Measurements from ENCODE around the gene BNIP2.

The BNIP2 gene

GRCh38 chr15:59668556-59668955 is 20.6 kb downstream of the BNIP2 start (continued):
- TF ChIP-seq ZNF518A (tag by site-specific recombination; conservative IDR thresholded peaks at IDR 0.05; ENCODE audit: low read depth): no peak
- TF ChIP-seq ZSCAN18 (tag by site-specific recombination; IDR thresholded peaks at IDR 0.05): no peak
- TF ChIP-seq ZNF133 (tag by site-specific recombination; IDR thresholded peaks at IDR 0.05): no peak
- TF ChIP-seq SP7 (tag by site-specific recombination; IDR thresholded peaks at IDR 0.05): no peak
- TF ChIP-seq OSR2 (tag by site-specific recombination; IDR thresholded peaks at IDR 0.05): no peak
- TF ChIP-seq ZNF132 (tag by site-specific recombination; IDR thresholded peaks at IDR 0.05; ENCODE audit: borderline replicate concordance): no peak
- TF ChIP-seq ZNF174 (tag by site-specific recombination; IDR thresholded peaks at IDR 0.05): no peak
- TF ChIP-seq ZNF398 (tag by site-specific recombination; IDR thresholded peaks at IDR 0.05): no peak
- no peak for TF ChIP-seq ZNF155 (tag by site-specific recombination; IDR thresholded peaks at IDR 0.05)

- H3K9me3 ChIP-seq (ENCODE audit: control insufficient read depth, insufficient read depth, low read depth, low read length): no peaks in the 10 kb centered on the region
- no peak overlapping the region for H3K4me3 ChIP-seq (ENCODE audit: low read depth, low read length)
- H3K4me1 ChIP-seq (ENCODE audit: control insufficient read depth, insufficient read depth, low read length): no peaks in the 10 kb centered on the region
- peaks cover 17 to 45% of the 10 kb centered on the region in 2 experiments for H3K36me3 ChIP-seq (ENCODE audit: control insufficient read depth in 2 of 2, insufficient read depth in 1 of 2, low read length in 2 of 2)
- ChIA-PET POLR2A (no interaction called here), CTCF (interaction anchor here (0.7 kb wide), 1 partner anchor 9 kb away, joined by 4 read pairs; no protein-coding TSS in a partner anchor)
- no peak overlapping the region for H3K27ac ChIP-seq (ENCODE audit: extremely low read depth, low read depth, low read length)
- TF ChIP-seq ZNF169 (tag by site-specific recombination; IDR thresholded peaks at IDR 0.05) (no peak), ZNF404 (tag by site-specific recombination; IDR thresholded peaks at IDR 0.05) (no peak), BCL11B (tag by site-specific recombination; IDR thresholded peaks at IDR 0.05; ENCODE audit: low read depth) (no peak), ZBTB48 (tag by site-specific recombination; IDR thresholded peaks at IDR 0.05) (no peak), ZNF157 (tag by site-specific recombination; IDR thresholded peaks at IDR 0.05) (no peak), ZNF362 (tag by site-specific recombination; IDR thresholded peaks at IDR 0.05) (no peak), SCRT1 (tag by site-specific recombination; IDR thresholded peaks at IDR 0.05; ENCODE audit: borderline replicate concordance) (no peak), YY2 (tag by site-specific recombination; IDR thresholded peaks at IDR 0.05) (no peak), ZNF585B (tag by site-specific recombination; IDR thresholded peaks at IDR 0.05) (no peak), ZFP41 (tag by site-specific recombination; IDR thresholded peaks at IDR 0.05; ENCODE audit: borderline replicate concordance) (no peak), ZBTB6 (tag by site-specific recombination; IDR thresholded peaks at IDR 0.05) (no peak), ZNF660 (tag by site-specific recombination; IDR thresholded peaks at IDR 0.05) (no peak), FEZF1 (tag by site-specific recombination; IDR thresholded peaks at IDR 0.05) (no peak), PATZ1 (tag by site-specific recombination; IDR thresholded peaks at IDR 0.05) (no peak), RBAK (tag by site-specific recombination; IDR thresholded peaks at IDR 0.05) (no peak), ZNF366 (tag by site-specific recombination; conservative IDR thresholded peaks at IDR 0.05) (no peak)
Observed at GRCh38 chr15:59662260-59662659, 26.9 kb downstream of the BNIP2 start.

Measured in HEK293 (cell line).